Suppressor macrophage (primary cell): ENCODE results near the gene ASIC4.

ENCODE experiments used
- DNase-seq, 4 experiments: peaks; one replicate each; pipeline ENCODE4 v3.0.0-alpha.2; 2020 to 2022
- total RNA-seq, 17 experiments: gene quantifications; one replicate each; lab custom pipeline; 2026; ENCODE audit warnings: mixed read lengths in 6 of 17, inconsistent platforms in 3 of 17; lab: John Stamatoyannopoulos, UW

ASIC4 gene, protein sequence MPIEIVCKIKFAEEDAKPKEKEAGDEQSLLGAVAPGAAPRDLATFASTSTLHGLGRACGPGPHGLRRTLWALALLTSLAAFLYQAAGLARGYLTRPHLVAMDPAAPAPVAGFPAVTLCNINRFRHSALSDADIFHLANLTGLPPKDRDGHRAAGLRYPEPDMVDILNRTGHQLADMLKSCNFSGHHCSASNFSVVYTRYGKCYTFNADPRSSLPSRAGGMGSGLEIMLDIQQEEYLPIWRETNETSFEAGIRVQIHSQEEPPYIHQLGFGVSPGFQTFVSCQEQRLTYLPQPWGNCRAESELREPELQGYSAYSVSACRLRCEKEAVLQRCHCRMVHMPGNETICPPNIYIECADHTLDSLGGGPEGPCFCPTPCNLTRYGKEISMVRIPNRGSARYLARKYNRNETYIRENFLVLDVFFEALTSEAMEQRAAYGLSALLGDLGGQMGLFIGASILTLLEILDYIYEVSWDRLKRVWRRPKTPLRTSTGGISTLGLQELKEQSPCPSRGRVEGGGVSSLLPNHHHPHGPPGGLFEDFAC
- 0 to 3.1 (median 0) reads per million in 17 experiments for total RNA-seq

DNA sequence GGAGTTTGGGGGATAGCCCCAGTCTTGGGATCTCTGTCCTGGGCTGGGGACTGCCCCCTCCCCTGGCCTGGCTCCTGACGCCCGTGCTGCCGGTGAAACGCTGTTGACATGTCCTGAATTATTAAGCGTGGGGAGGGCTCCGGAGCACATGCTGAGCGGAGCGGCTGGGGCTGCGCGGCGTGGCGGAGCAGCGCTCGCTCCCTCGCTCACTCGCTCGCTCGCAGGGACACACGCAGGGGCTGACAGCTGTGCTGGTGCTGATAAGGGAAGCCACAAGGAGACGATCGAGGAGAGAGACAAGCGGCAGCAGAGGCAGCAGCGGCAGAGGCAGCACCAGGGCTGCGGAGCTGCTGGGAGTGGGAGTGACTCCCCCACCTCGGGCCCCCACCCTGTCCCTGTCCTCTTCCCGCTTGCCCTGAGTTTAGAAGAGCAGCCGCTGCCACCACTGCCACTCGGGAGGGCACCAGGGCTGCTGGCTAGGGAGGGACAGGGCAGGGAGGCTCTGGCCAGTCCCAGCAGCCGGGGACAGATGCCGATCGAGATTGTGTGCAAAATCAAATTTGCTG lies at the start of gene ASIC4:
Gene ASIC4 (plus strand): TSS at position 287 of the 566 bp plus-strand sequence. CDS start 243 bp downstream, at position 530.
- peak in 1 of 4 experiments; percentile 29 for DNase-seq

DNA sequence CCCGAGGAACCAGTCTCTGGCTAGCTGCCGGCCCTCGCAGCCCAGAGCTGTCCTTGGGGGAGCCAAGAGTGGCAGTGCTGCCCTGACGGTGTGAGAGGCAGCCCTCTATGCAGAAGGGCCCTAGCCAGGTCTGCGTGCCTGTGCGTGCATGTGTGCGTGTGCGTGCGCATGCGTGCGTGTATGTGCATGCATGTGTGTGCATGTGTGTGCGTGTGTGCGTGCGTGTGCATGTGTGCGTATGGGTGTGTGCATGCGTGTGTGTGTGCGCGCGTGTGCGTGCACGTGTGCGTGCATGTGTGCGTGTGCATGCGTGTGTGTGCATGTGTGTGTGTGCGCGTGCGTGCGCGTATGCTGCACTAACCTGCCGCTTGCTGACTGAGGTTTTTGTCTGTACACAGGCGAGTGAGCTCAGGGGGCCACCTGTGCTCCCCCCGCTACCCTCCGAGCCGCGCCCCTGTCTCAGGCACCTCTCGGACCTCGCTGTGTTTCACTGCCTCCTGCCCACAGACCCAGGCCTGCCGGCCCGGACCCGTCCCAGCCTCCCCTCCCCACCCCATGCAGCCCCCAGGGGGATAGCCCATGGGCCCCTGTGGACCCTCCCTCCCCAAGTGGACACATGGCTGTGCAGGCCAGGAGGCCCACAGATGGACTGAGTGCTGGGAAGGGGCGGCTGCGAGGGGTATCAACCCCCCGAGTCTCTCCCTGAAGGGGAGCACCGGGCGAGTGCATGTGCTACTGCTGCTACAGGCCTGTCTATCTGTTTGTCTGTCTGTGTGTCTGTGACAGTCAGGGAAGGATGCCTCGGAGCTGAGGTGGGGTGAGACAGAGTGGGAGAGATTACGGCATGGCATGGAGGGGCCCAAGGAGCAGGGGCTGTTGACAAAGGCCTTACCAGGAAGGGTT lies 48.4 kb upstream of the ASIC4 start:
- no peak for DNase-seq

DNA sequence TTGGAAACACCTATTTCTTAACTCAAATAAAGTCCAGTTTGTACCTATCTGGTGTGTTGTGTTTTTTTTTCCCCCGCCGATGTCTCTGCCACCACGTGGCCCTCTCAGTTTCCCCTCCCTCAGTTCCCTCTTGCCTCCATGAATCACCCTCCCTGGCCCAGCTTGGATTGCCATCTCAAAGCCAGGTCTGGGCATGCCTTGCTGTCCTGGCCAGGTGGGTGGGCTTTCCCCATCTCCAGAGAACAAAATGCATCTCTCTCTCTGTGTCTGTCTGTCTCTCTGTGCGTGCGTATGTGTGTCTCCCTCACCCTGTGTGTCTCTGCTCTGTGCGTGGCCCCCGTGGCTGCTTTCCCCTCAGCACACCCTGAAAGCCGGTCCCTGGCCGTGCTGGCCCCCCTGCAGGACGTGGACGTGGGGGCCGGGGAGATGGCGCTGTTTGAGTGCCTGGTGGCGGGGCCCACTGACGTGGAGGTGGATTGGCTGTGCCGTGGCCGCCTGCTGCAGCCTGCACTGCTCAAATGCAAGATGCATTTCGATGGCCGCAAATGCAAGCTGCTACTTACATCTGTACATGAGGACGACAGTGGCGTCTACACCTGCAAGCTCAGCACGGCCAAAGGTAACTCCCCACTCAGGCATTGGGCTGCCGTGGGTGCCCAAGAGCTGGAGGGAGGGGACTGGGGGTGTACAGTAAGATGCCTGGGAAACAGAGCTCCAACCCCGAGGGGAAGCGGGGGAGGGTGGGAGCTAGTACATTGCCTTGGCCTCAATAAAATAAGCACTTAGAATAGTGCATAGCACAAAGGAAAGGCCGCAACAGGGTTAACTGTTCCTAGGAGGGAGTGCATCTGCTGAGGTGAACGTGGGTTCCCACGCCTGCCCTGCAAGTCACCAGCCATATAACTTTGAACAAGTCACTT lies 47.2 kb upstream of the ASIC4 start:
- no peak for DNase-seq

DNA sequence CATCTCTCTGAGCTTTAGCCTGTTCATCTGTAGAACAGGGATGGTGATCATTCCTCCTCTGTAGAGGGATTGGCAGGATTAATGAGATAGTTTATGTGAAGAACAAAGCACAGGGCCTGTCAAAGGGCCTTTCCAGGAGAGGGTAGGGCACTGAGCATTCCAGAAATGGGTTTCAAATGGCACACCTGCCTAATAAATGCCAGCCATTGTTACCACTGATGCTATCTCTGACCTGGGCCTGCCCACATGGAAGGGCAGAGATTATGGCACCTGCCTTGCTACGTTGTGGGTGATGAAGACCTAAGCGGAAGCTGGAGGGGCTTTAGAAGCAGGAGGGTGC lies 46.6 kb upstream of the ASIC4 start:
- no peak for DNase-seq

DNA sequence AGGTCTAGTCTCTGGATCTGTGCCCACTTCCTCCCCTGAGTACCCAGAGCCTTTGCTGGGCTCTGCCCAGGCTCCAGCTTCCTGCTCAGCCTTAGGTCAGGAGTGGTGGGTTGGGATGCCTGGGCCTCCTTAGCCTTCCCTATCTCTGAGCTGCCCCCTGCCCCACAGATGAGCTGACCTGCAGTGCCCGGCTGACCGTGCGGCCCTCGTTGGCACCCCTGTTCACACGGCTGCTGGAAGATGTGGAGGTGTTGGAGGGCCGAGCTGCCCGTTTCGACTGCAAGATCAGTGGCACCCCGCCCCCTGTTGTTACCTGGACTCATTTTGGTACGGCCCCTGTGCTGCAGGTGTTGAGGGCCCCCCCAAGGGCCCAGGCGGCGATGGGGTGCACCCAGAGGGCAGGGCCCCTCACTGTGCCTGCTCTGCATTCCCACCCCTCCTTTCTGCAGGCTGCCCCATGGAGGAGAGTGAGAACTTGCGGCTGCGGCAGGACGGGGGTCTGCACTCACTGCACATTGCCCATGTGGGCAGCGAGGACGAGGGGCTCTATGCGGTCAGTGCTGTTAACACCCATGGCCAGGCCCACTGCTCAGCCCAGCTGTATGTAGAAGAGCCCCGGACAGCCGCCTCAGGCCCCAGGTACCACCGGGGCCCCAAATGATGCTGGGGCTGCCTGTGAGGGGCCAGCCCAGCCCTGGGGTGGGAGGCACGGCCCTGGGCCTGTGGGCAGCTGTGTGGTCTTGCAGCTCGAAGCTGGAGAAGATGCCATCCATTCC lies 45.7 kb upstream of the ASIC4 start:
- peak in 1 of 4 experiments; percentile 20 for DNase-seq

DNA sequence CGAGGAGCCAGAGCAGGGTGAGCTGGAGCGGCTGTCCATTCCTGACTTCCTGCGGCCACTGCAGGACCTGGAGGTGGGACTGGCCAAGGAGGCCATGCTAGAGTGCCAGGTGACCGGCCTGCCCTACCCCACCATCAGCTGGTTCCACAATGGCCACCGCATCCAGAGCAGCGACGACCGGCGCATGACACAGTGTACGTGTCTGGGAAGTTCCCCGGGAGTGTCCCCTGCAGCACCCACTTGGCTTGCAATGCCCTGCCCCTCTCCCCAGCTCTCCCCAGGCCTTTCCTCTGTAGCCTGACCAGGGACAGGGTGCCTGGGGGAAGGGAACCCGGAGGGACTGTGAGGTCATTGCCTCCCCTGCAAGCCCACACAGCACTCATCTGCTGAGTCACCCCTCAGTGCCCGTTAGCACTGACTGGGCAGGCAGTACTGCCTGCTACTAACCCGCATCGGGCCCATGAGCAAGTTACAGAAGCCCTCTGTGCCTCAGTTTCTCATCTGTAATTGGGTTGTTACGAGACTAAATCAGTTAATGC lies 45.0 kb upstream of the ASIC4 start:
- DNase-seq, result peak; percentile 56 to 78 (median 74)

DNA sequence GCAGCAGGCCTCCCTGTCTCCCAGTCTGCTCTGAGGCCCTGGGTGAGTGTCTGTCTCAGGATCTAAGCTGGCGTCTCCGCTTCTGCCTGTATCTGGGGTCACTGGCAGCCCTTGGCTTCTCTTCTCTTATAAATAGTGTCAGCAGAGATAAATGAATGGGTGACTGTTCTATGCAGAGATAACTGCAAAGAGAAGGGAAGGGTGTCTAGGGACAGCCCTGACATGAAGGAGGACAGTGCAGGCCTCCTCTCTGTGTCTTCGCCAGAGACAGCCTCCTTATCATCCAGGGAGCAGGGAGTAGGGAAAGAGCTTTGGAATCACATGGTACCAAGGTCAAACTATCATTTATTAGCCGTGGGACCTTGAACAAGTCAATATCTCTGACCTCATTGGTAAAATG lies 43.9 kb upstream of the ASIC4 start:
- DNase-seq, result no peak

DNA sequence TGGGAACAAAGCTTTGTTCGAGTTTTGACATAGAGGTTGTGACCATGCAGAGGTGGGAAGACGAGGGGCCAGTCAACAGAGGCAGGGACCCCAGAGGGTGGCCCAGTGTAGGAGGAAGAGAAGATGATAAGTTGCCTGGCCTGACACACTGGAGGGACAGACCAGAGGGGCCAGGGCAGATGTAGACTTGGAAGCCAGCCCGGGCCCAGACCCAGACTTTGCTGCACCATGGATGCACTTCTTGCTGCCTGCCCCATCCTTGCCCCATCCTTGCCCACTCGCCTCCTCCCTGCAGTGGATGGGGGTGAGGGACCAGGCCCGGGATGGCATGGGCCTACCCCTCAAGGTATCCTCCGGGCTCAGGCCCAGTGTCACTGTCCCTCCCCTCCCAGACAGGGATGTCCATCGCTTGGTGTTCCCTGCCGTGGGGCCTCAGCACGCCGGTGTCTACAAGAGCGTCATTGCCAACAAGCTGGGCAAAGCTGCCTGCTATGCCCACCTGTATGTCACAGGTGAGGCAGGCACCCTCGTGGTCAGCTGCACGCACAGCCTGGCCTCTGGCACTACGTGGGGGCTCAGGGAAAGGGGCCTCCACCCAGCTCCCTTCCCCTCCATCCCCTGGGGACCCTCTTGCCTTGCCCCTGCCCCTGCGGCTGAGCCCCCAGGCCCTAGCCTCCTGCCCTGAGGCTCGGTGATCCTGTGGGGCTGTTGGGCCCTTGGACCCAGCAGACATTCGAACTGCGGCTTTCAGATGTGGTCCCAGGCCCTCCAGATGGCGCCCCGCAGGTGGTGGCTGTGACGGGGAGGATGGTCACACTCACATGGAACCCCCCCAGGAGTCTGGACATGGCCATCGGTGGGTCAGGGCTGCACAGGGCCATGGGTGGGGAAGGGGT lies 42.6 kb upstream of the ASIC4 start:
- no peak for DNase-seq

DNA sequence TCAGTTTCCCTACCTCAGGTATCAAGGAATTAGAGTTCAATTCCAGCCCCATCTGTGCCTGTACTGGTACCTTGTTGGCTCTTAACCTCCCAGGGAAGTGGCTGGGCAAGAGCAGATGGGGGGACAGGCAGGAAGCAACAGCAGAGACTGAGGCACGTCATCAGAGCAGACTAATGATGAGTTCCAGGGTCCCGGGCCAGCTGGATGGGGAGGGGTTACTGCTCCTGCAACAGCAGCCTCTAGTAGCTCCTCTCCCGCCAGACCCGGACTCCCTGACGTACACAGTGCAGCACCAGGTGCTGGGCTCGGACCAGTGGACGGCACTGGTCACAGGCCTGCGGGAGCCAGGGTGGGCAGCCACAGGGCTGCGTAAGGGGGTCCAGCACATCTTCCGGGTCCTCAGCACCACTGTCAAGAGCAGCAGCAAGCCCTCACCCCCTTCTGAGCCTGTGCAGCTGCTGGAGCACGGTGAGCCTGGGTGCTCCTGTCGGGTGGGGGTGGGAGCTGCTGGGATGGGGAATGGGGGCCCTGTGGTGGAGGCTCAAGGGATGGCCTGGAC lies 41.6 kb upstream of the ASIC4 start:
- DNase-seq, result no peak

DNA sequence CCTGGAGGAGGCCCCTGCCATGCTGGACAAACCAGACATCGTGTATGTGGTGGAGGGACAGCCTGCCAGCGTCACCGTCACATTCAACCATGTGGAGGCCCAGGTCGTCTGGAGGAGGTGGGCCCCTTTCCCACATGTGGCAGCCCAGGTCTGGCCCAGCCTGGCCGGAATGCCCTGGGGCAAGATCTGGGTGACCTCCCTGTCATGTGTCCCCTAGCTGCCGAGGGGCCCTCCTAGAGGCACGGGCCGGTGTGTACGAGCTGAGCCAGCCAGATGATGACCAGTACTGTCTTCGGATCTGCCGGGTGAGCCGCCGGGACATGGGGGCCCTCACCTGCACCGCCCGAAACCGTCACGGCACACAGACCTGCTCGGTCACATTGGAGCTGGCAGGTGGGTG lies 40.8 kb upstream of the ASIC4 start:
- DNase-seq, result no peak

DNA sequence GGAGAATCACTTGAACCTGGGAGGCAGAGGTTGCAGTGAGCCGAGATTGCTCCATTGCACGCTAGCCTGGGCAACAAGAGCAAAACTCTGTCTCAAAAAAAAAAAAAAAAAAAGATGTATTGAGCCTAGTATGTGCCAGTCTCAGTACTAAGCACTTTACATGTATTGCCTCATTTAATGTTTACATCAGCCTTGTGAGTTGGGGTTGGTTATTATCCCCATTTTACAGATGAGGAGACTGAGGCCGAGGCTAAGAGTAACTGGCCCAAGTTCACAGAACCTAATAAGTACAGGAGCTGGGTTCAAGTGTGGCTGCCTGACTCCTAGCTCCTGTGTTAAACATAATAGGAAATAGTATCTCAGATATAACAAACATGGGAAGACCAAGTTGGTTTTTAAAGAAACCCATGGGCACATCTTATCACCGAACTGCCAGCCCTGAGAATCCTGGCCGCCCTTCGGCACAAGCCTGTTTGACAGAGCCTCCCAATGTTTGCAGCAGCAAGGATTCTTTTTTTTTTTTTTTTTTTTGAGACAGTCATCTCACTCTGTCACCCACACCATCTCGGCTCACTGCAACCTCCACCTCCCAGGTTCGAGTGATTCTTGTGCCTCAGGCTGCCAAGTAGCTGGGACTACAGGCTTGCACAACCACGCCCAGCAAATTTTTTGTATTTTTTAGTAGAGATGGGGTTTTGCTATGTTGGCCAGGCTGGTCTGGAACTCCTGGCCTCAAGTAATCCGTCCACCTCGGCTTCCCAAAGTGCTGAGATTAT lies 39.8 kb upstream of the ASIC4 start:
- no peak for DNase-seq

DNA sequence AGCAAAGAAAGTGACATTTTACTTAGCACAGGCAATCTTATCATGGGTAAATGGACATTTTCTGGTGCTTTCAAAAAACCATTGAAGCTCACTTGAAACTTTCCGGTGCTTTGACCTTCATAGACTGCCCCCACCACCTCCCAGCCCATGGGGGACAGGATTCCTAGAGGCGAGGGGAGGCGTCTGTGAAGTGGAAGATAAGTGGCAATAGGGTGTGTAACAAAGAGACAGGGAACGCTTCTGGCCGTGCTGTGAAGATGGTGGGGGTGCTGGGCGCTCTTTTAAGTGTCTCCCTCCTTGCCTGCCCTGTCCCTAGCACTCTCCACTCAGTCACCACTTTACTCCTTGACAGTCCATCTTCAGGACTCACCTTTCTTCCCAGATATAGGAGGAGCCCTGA lies 39.0 kb upstream of the ASIC4 start:
- no peak for DNase-seq

DNA sequence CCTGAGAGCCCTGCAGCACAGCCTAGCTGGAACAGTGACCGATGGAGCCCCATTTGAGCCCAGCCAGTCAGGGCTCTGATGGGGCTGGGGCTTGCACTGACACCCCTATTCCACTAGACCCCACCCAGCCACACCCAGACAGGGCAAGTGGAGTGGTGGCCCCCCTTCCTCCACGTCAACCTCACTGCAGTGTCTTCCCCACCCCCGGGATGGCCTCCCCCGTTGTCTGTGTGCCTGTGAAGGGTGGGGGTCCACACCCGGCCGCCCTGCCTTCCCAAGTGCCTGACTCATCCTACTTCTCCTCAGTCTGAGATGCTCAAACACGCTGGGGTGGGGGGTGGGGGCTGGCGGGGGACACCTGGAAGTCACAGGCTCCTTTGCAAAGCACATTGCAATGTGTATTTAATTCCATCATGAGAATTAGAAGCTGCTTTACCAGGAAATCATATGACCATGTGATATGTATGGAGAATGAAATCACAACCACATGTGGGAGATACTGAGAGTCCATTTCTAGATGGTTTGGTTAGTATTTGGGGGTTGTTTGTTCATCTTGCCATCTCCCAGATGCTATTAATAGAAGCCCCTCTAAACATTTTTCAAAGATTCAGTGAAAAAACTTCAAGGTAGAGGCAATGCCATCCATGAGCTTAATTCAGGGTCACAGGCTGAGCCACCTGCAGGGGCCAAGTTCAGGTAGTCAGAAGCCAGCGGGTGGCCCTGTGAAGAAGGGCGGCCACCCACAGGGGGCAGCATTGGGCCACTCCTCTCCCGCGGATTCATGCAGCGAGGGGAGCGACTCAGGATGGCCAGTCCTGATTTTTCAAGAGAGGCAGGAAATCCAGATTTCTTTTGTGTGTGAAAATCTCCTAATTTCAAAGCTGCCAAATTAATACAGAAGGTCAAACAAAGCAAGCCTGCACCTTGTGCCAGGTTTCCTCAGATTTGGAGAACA lies 38.3 kb upstream of the ASIC4 start:
- peak; percentile 64 to 86 (median 78) for DNase-seq

DNA sequence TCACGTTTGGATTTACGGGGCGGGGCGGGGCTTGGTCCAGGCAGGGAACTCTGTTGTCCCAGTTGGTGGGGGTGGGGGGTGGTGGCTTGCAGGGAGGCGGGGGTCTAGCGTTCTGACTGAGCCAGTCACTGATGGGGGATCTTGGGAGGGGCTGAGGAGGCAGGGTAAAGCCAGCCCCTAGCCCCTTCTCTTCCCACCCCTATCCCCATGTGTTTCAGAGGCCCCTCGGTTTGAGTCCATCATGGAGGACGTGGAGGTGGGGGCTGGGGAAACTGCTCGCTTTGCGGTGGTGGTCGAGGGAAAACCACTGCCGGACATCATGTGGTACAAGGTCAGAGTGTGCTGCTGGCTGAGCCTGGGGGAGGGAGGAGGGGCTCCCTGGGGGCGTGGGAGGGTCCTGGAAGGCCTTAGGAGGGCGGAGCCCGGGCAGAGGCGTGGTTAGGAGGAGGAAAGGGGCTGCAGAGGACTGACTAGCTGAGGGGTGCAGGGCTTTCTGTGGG lies 37.6 kb upstream of the ASIC4 start:
- DNase-seq, result no peak

DNA sequence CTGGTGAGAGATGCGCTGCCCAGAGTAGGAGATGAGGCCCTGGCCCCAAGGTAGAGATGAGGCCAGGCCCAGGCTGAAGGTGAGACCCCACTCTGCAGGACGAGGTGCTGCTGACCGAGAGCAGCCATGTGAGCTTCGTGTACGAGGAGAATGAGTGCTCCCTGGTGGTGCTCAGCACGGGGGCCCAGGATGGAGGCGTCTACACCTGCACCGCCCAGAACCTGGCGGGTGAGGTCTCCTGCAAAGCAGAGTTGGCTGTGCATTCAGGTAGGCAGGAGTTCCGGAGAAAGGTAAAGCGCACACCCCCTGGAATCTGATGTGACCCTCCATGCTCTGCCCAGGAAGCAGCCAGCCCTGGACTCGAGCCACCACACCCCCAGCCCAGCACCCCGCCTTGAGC lies 37.1 kb upstream of the ASIC4 start:
- no peak for DNase-seq

DNA sequence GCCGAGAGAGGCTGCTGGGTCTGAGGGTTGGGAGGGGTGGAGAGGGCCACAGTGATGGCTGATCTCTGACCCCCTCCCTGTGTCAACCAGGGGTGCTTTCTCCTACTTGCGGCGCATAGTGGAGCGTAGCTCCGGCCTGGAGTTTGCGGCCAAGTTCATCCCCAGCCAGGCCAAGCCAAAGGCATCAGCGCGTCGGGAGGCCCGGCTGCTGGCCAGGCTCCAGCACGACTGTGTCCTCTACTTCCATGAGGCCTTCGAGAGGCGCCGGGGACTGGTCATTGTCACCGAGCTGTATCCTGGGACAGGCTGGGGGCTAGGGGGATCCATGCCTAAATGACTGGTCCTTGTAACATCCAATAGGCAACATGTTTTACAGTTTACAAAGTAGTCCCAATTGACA lies 36.5 kb upstream of the ASIC4 start:
- no peak for DNase-seq

DNA sequence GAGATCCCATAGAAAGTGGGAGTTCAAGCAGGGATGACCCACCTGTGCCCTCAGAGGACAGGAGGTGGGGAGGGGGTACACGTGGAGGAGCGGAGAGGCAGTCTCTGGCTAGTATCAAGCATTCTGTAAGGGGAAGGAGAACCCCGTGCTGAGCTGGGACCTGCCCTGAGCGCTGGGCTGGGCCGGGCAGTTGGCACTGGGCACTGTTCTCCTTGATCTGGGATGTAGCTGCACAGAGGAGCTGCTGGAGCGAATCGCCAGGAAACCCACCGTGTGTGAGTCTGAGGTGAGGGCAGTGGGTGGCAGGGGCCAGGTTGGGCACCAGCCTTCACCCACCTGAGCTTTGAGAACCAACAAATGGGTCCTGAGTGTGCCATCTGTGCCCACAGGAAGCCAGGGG lies 35.4 kb upstream of the ASIC4 start:
- no peak for DNase-seq
